Measurements from ENCODE around the gene NCOA7. TPM values are rescaled to one million over a fixed set of nuclear protein-coding genes. Genes with fewer than 3 reads are reported as not detected.

Gene NCOA7
- total and polyA plus RNA-seq, 2 of the 8 experiments (the other 6 are each of a cell fraction or from before 2014, with no cell fraction given): 2.6 to 10.7 TPM

DNA sequence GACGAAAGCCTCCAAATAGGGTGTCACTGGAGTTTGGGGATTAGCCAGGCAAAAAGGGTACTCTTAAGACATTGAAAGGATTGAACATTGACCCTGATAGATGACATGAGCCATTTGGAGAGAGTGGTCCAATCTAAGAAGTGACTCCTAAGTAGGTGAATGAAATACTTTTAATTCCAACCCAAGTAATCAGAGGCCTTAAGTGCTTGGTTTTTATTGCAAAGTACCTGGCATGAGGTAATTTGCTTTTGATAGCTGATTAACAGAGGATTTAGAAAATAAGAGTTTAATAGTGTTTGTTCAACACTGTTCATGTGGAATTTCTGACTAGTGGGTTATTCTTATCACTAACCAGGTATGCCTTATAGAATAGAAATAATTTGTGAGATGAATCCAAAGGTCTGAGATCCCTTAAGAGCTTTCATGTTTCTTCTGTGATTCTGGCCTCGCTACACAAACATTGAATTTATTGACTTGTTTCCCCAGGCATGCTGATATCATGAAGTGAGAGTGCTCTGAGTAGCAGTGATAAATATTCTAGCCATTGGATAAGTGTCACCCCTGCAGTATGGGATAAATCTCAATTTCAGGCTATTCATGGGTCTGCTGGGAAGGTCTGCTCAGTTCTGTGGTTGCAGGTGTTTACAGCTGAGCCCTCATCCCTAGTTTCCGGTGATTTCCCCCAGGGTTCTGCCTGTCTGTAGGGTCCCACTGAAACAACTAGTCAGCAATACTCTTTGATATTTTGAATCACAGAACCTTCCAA, 6.5 kb downstream of the NCOA7 start:
- no peak overlapping the region for H3K9ac ChIP-seq (replicated peaks in 1 of 4; ENCODE audit: extremely low read depth in 1 of 4, low read depth in 3 of 4, low read length in 3 of 4)
- WGBS, 2 experiments (ENCODE audit: extremely low coverage in 1 of 2, insufficient coverage in 1 of 2, insufficient read length in 1 of 2, insufficient replicate concordance in 2 of 2, low coverage in 1 of 2, low lambda C conversion rate in 2 of 2, missing lambda C conversion rate in 1 of 2): 89% methylated on average over 3 of the region's 3 CpGs; no CpG with 5 or more reads in 1 of the 2 experiments
- no peak overlapping the region for H3K23ac ChIP-seq (ENCODE audit: insufficient read length)
- no peaks in the 10 kb centered on the region for H3K9me3 ChIP-seq (ENCODE audit: insufficient read depth in 2 of 2, low read depth in 1 of 2, low read length in 1 of 2)
- no peak overlapping the region for H4K8ac ChIP-seq (ENCODE audit: extremely low read depth, insufficient read depth, low read length)
- no peaks in the 10 kb centered on the region for H3K23me2 ChIP-seq (ENCODE audit: low read depth, low read length)
- H3K4me2 ChIP-seq (ENCODE audit: insufficient read depth in 1 of 2, low read depth in 2 of 2, low read length in 2 of 2): no peak overlapping the region
- no peak overlapping the region for H2AK5ac ChIP-seq (ENCODE audit: low read depth, low read length)
- H2BK120ac ChIP-seq (replicated peaks; ENCODE audit: low read depth, low read length): no peak overlapping the region
- no peak overlapping the region for H2BK20ac ChIP-seq (ENCODE audit: low read length)
- DNase-seq (ENCODE audit: low read depth in 1 of 2, low spot score in 2 of 2): no peak
- no peak overlapping the region for H3K14ac ChIP-seq (ENCODE audit: insufficient read length)
- H3K27ac ChIP-seq (ENCODE audit: low read depth, low read length): no peak overlapping the region
- no peak overlapping the region for H2BK5ac ChIP-seq (ENCODE audit: low read depth, low read length)
- TF ChIP-seq EGR1 (IDR thresholded peaks at IDR 0.05; ENCODE audit: borderline replicate concordance, low read depth, low read length): no peak
- no peaks in the 10 kb centered on the region for H3K79me1 ChIP-seq (ENCODE audit: low read depth, low read length)
- H3K36me3 ChIP-seq (ENCODE audit: control insufficient read depth in 2 of 4, insufficient read depth in 4 of 4, low read length in 3 of 4): no peaks in the 10 kb centered on the region
- H3K18ac ChIP-seq (ENCODE audit: extremely low read depth, low read length): no peak overlapping the region
- no peaks in the 10 kb centered on the region for H3K4me1 ChIP-seq (replicated peaks in 1 of 4; ENCODE audit: control insufficient read depth in 3 of 4, insufficient read depth in 4 of 4, low read length in 3 of 4)
- H3K56ac ChIP-seq (replicated peaks; ENCODE audit: insufficient read length, low read depth, low read length): no peak overlapping the region
- no peak for FAIRE-seq
- H2BK12ac ChIP-seq (ENCODE audit: low read depth, low read length): no peak overlapping the region
- H3K27me3 ChIP-seq (replicated peaks in 1 of 4; ENCODE audit: control insufficient read depth in 3 of 4, extremely low read depth in 1 of 4, insufficient read depth in 3 of 4, low read length in 3 of 4): no peaks in the 10 kb centered on the region
- no peak overlapping the region for H3K4me3 ChIP-seq (ENCODE audit: extremely low read depth in 1 of 4, insufficient read depth in 2 of 4, low read depth in 3 of 4, low read length in 4 of 4)
- no peak overlapping the region for H2BK15ac ChIP-seq (ENCODE audit: low read length)
- no peak overlapping the region for H2AFZ ChIP-seq (ENCODE audit: low read length)
- POLR2A ChIA-PET (ENCODE audit: partially characterized antibody): interaction anchor here (1.2 kb wide), 1 partner anchor 189 kb away, joined by 3 read pairs; the partner anchor contains the start of gene TRMT11
- no peak overlapping the region for H3K4ac ChIP-seq (replicated peaks; ENCODE audit: insufficient read length, low read depth, low read length)
- H4K20me1 ChIP-seq (replicated peaks in 1 of 2; ENCODE audit: control insufficient read depth in 1 of 2, insufficient read depth in 2 of 2, low read length in 2 of 2): peaks cover 0 to 2% of the 10 kb centered on the region in 2 experiments
- no peak overlapping the region for H4K5ac ChIP-seq (ENCODE audit: insufficient read length, low read depth, low read length)
- CTCF ChIA-PET (ENCODE audit: partially characterized antibody): interaction anchor here (0.9 to 1.6 kb wide), 2 partner anchors 18 to 91 kb away, joined by 4 read pairs; no protein-coding TSS in a partner anchor
- H4K91ac ChIP-seq (replicated peaks; ENCODE audit: insufficient read length, low read length): no peak overlapping the region
- H3K79me2 ChIP-seq (ENCODE audit: control insufficient read depth in 1 of 2, insufficient read depth in 2 of 2, low read length in 2 of 2): 0 out of 4 replicates have a peak, but pooled peaks cover 0 to 5% of the 10 kb centered on the region in 2 experiments
